Measurements from ENCODE around the gene RABGGTA. TPM values are rescaled to one million over a fixed set of nuclear protein-coding genes. Genes with fewer than 3 reads are reported as not detected.

Gene RABGGTA
- polyA plus RNA-seq, 2 of the 4 experiments (the other 2 are of a cell fraction), result 18.6 to 21.9 TPM

GRCh38 chr14:24266344-24267244, 4.8 kb downstream of the RABGGTA start:
- FAIRE-seq (no peak), DNase-seq (ENCODE audit: low read depth in 1 of 2, low spot score in 1 of 2) (no peak), ATAC-seq (no peak)
- CTCF ChIA-PET, result interaction anchor here (1.1 to 34.0 kb wide), 3 partner anchors 13 to 37 kb away, joined by 4 to 469 read pairs (median 5); partner anchors contain the start of genes CIDEB, DHRS1, LTB4R and LTB4R2
- POLR2A ChIA-PET, result interaction anchor here (0.8 kb wide), 1 partner anchor 24 kb away, joined by 3 read pairs; the partner anchor contains the start of gene TINF2
- Histone ChIP-seq H3K4me1 (no peaks in the 10 kb centered on the region), H3K27ac (no peak overlapping the region), H3K4me2 (no peak overlapping the region), H3K4me3 (no peak overlapping the region), H3K9me3 (no peaks in the 10 kb centered on the region)
- no peak for TF ChIP-seq FOXS1 (CRISPR knock-in tag; IDR thresholded peaks at IDR 0.05)
- no peak for TF ChIP-seq ZSCAN20 (CRISPR knock-in tag; IDR thresholded peaks at IDR 0.05)
- TF ChIP-seq, protein P1, sequence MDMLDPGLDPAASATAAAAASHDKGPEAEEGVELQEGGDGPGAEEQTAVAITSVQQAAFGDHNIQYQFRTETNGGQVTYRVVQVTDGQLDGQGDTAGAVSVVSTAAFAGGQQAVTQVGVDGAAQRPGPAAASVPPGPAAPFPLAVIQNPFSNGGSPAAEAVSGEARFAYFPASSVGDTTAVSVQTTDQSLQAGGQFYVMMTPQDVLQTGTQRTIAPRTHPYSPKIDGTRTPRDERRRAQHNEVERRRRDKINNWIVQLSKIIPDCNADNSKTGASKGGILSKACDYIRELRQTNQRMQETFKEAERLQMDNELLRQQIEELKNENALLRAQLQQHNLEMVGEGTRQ (IDR thresholded peaks at IDR 0.05), result no peak
- no peak for TF ChIP-seq GATA3 (IDR thresholded peaks at IDR 0.05; ENCODE audit: borderline replicate concordance)
- 83% methylated on average over 18 of the region's 18 CpGs for WGBS (ENCODE audit: missing lambda C conversion rate)

GRCh38 chr14:24264298-24264697, 7.1 kb downstream of the RABGGTA start:
- Histone ChIP-seq H3K4me2 (no peak overlapping the region), H3K4me1 (peaks cover 5% of the 10 kb centered on the region), H3K4me3 (no peak overlapping the region), H3K9me3 (no peaks in the 10 kb centered on the region), H3K27ac (no peak overlapping the region)
- TF ChIP-seq CHD2 (IDR thresholded peaks at IDR 0.05; ENCODE audit: low read length, partially characterized antibody) (no peak), EHF (CRISPR knock-in tag; IDR thresholded peaks at IDR 0.05) (no peak), CBX8 (IDR thresholded peaks at IDR 0.05) (no peak), POLR2AphosphoS2 (conservative IDR thresholded peaks at IDR 0.05; ENCODE audit: low read length) (no peak)
- TF ChIP-seq, protein P2, sequence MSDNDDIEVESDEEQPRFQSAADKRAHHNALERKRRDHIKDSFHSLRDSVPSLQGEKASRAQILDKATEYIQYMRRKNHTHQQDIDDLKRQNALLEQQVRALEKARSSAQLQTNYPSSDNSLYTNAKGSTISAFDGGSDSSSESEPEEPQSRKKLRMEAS (IDR thresholded peaks at IDR 0.05), result no peak
- ATAC-seq (no peak), DNase-seq (ENCODE audit: low read depth in 1 of 2, low spot score in 1 of 2) (no peak), FAIRE-seq (no peak)
- POLR2A ChIA-PET, result no interaction called here
- CTCF ChIA-PET, result interaction anchor here (1.6 to 34.0 kb wide), 3 partner anchors 21 to 173 kb away, joined by 5 to 469 read pairs (median 24); partner anchors contain the start of genes CIDEB, DHRS1, LTB4R and LTB4R2
- 82% methylated on average over 6 of the region's 6 CpGs for WGBS (ENCODE audit: missing lambda C conversion rate)

- Histone ChIP-seq H3K4me1 (peaks cover 8% of the 10 kb centered on the region), H3K27ac (no peak overlapping the region), H3K4me3 (no peak overlapping the region), H3K4me2 (no peak overlapping the region), H3K9me3 (no peaks in the 10 kb centered on the region)
- DNase-seq (ENCODE audit: low read depth in 1 of 2, low spot score in 1 of 2) (no peak), ATAC-seq (no peak), FAIRE-seq (no peak)
- no peak for TF ChIP-seq FOSB (CRISPR knock-in tag; IDR thresholded peaks at IDR 0.05)
- no peak for TF ChIP-seq CHD4 (IDR thresholded peaks at IDR 0.05; ENCODE audit: borderline replicate concordance)
- no peak for TF ChIP-seq RFX5 (IDR thresholded peaks at IDR 0.05)
- no peak for TF ChIP-seq PHF8 (IDR thresholded peaks at IDR 0.05; ENCODE audit: borderline replicate concordance, low read depth)
- TF ChIP-seq NR3C1 (IDR thresholded peaks at IDR 0.05), result no peak
- TF ChIP-seq NFE2L2 (conservative IDR thresholded peaks at IDR 0.05; ENCODE audit: low read length), result no peak
- TF ChIP-seq, protein P2 (IDR thresholded peaks at IDR 0.05), result no peak
- no peak for TF ChIP-seq EP300 (IDR thresholded peaks at IDR 0.05)
- no peak for TF ChIP-seq RNF2 (IDR thresholded peaks at IDR 0.05; ENCODE audit: borderline replicate concordance, low read depth)
- no peak for TF ChIP-seq TFCP2L1 (CRISPR knock-in tag; IDR thresholded peaks at IDR 0.05)
- no peak for TF ChIP-seq EHMT2 (IDR thresholded peaks at IDR 0.05; ENCODE audit: low read depth)
- no peak for TF ChIP-seq RARB (CRISPR knock-in tag; IDR thresholded peaks at IDR 0.05)
- no peak for TF ChIP-seq GATA3 (IDR thresholded peaks at IDR 0.05; ENCODE audit: borderline replicate concordance)
- TF ChIP-seq FOXS1 (CRISPR knock-in tag; IDR thresholded peaks at IDR 0.05), result no peak
- ChIA-PET POLR2A (no interaction called here), CTCF (interaction anchor here (0.8 to 34.0 kb wide), 3 partner anchors 21 to 39 kb away, joined by 3 to 469 read pairs (median 24); partner anchors contain the start of genes CIDEB, DHRS1, LTB4R and LTB4R2)
- WGBS (ENCODE audit: missing lambda C conversion rate), result 79% methylated on average over 6 of the region's 6 CpGs
Measured at GRCh38 chr14:24263848-24264247, 7.5 kb downstream of the RABGGTA start.
